Activated T-helper 1 cell treated with anti-CD3 and anti-CD28 coated beads, Interleukin-2, amount 50 U/mL, for 16 hours (primary cell): ENCODE results near the gene NOC2L.

Source experiments
- DNase-seq, 2 donors: peaks; one replicate each; pipeline ENCODE4 v3.0.0-alpha.2; 2020; ENCODE audit warnings: low read depth in 1 of 2, low spot score in 1 of 2

NOC2L gene

DNA sequence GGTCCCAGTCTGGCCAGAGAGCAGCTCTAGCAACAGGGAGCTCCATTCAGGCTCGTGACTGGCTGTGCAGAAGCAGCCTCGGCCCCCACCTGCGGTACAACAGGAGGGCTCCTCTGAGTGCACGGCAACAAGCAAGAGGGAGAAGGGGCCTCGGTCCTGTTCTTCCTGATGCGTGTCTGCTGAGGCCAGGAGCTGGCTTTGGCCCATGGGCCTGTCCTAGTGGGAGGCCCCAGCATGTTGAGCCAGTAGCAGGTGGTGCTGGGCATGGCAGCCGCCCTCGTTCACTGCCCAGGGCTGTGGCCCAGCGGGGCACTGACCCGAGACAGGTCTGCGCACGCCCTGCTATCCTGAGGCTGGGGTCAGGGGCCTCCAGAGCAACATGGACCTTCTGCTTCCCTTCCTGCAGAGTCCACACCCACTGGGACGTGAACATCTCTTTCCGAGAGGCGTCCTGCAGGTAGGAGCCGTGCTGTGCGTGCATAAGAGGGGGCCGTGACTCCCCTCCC, 28.4 kb downstream of the NOC2L start:
- DNase-seq: no peak

DNA sequence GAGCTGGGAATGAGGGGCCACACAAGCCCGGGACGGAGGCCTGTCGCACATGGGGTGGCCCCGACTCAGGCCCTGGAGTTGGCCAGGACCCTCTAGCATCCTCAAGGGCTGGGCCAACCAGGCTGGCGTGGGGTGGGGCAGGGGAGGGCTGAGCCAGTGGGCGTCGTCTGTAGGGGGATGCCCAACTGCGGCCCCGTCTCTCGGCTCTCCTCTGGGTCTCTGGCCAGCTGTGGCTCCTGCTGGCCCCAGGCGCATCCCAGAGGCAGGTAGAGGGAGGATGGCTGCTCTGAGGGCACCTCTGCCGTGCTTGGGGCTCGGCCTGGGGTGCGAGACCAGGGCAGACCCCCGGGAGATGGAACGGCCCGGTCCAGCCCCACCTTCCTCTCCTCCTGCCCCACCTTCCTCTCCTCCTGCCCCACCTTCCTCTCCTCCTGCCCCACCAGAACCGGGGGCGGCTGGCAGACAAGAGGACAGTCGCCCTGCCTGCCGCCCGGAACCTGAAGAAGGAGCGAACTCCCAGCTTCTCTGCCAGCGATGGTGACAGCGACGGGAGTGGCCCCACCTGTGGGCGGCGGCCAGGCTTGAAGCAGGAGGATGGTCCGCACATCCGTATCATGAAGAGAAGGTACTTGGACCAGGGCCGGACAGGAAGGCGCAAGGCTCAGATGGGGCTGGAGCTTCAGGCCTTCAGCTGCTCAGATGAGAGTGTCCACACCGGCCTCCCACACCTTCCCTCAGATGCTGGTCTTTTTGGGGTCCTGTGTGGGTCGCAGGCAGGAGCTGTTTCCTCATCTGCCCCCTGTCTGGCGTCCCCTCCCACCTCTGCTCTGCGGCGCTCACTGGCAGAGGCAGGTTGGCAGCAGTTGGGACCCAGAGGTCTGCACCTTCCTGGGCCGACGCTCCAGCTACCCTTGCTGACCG, 29.1 kb downstream of the NOC2L start:
- no peak for DNase-seq

DNA sequence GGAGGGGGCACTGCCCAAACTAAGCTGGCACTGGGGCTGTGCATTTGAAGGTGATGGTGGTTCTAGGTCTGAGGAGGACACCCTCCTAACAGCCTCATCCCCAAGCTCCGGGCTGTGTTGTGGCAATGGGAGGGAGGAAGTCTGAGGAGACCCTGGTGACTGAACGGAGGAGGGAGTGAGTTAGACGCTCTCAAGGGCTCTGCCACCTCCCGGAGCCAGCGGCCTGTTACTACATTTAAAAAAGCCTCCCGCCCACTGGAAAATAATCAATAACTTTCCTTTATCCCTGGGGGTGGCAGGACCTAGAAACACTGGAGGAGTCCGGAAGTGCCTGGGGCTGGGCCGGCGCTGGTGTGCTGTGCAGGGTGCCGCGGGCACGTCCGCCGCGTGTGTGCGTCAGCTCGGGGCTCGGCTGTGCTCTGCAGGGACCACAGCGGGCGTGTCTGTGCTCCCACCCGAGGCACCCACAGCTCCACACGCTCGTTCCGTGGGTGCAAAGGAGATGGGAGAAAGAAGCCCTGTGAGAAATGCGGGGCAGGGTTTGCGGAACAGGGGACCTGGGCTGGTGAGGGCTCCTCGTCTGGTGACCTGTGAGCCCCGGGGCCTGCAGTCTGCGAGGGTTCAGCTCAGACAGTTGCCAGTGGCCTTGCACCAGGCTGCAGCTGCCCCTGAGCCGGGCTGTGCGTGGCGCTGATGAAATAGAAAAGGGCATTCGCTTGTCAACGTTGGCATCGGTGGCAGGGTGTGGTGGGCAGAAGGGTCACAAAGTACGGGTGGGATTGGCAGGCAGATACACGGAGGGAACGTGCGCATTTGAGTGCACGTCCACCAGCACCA, 30.0 kb downstream of the NOC2L start:
- DNase-seq: no peak

DNA sequence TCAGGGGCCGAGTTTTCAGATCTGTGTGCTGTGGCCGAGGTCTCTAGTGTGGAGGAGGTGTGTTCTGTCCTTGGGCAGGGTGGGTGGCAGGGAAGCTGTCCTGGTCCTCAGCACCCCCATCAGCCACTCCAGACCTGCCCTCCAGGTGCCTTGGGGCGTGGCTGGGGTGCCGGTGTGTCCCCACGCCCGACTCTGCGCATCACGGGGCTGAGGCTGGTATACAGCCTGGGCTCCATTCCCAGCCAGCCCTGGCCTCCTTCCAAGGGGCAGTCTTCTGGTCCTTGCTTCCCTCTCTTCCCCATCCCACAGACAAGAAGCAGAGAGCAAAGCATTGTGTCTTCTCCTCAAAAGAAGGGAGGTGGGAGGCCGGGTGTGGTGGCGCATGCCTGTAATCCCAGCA, 31.3 kb downstream of the NOC2L start:
- DNase-seq: no peak

DNA sequence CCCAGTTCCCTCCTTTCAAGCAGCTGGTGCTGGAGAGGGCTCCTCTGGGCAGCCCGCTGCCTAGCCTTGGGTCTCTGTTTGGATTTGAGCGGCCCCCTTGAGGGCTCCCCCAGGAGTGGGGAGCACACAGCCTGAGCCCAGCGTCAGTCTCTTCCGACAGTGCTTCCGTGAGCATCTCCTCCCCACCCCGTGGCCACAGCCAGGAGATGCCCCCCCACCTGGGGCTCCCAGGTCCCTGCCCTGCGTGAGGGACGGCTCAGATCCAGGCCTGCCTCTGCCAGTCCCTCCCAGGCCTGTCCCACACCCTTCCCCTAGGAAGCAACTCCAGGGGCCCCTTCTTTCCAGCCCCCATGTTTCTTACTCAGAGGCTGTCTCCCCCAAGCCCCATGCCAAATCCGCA, 31.8 kb downstream of the NOC2L start:
- no peak for DNase-seq

DNA sequence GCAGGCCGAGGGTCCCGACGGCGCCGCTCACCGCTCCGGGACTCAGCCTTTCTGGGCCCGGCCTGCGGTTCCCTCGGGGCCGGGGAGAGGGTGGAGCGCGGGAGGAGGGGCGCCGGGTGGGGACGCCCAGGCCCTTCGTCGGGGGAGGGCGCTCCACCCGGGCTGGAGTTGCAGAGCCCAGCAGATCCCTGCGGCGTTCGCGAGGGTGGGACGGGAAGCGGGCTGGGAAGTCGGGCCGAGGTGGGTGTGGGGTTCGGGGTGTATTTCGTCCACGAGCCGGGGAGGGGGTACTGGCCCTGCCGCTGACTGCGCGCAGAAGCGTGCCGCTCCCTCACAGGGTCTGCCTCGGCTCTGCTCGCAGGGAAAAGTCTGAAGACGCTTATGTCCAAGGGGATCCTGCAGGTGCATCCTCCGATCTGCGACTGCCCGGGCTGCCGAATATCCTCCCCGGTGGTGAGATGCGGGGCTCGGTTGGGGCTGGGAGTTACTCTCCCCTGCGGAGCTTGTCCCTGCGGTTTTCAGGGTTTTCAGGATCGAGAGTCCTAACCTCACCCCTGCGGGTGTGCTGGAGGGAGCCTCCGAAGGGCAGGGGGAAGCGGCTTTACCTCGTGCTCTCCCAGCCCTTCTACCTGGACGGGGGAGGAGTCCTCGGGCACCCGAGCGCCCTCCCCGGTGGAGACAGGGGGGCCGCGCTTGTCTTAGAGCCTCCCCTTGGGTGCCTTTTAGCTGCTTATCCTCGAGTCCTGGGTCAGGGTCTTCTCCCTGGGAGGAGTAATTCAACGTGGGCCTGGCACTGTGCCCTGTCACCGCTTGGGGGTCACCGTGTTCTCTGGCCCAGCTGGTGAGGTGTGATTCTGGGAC, 33.3 kb downstream of the NOC2L start:
- DNase-seq: no peak

DNA sequence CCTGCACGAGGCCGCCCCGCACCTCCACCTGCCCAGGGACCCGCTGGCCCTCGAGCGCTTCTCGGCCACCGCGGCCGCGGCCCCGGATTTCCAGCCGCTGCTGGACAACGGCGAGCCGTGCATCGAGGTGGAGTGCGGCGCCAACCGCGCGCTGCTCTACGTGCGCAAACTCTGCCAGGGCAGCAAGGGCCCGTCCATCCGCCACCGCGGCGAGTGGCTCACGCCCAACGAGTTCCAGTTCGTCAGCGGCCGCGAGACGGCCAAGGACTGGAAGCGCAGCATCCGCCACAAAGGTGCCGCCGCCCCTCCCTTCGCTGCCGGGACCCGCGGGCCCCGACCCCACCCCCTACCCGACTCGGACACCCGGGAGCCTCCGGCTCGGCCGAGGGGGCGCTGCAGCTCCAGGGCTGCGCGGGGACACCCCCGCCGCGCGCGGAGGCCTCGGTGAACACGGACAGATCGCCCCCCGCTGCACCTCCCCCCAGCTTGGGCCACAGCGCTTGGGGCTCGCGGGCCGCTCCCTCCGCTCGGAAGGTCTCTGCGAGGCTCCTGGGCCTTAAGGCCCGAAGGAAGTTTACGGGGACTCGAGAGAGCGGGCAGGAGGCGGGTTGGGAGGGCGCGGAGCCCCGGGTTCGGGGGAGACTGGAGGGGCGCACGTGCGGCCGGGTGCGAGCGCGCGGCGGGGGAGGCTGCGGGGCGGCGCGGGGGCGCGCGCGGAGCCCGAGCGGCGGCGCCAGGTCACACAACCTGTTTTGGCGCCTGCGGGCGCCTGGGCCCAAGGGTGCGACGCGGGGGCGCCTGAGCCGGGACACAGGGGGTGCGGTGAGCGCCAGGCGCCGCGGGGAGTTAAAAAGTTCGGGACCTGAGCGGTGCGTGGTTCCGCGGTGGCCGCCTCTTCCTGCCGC, 34.1 kb downstream of the NOC2L start:
- DNase-seq: no peak

DNA sequence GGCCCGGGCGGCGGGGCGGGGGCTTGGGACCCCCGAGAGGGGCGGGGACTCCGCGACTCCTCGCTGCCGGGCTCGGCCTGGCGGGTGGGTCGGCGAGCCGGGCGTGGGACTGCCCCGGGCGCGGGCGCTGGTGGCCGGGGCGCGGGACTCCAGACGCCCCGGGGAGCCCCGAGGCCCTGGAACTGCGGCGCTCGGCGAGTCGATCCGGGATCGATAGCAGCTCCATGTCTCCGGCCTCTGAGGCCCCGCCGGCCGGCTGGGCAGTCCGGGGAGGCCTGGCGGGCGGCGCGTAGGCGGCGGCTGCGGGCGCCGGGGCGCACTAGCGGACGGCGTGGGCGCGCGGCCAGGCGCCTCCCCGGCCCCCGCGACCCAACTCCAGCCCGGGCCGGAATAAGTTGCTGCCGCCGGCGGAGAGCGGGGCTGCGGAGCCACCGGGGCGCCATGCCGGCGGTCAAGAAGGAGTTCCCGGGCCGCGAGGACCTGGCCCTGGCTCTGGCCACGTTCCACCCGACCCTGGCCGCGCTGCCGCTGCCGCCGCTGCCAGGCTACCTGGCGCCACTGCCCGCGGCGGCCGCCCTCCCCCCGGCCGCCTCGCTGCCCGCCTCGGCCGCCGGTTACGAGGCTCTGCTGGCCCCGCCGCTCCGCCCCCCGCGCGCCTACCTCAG, 34.9 kb downstream of the NOC2L start:
- DNase-seq: no peak

DNA sequence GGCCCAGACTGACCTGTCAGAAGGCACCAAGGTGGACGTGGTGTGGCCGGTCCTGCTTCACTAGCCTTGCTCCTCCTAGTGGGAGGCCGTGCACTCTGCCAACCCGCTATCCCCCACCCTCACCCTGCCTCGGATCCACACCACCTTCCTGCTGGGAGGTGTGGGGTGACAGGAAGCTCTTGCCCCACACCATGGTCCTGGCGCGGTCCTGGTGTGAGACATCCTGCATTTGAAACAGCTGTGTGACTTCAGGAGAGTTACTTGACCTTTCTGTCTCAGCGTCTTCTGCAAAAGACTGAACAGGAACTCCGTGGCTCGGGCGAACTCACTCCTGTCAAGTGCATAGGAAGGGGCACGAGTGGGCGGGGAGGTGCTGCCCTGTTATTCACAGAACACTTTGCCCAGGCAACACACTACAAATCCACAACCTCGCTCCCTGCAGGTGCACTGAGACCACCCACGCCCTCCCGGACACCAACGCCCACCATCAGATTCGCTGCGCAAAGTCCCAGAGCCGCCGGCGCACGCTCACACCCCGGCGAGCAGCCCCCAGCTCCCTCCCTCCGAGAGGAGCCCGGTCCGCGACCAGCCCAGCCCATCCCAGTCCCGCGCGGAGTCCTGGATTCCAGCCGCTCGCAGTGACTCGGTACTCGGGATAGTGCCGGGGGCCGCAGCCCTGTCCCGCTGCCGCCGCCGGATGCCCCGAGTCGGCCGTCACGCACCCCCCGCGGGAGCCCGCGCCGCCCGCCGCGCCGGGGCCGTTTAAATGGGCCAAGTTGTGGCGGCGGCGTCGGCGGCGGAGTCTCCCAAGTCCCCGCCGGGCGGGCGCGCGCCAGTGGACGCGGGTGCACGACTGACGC, 35.7 kb downstream of the NOC2L start, which contains the start of gene SAMD11:
TSS of gene SAMD11 (plus strand) at position 793 of the 860 bp plus-strand sequence. CDS start 509 bp downstream, outside the sequence.
- DNase-seq: peak; percentile 35 to 44

DNA sequence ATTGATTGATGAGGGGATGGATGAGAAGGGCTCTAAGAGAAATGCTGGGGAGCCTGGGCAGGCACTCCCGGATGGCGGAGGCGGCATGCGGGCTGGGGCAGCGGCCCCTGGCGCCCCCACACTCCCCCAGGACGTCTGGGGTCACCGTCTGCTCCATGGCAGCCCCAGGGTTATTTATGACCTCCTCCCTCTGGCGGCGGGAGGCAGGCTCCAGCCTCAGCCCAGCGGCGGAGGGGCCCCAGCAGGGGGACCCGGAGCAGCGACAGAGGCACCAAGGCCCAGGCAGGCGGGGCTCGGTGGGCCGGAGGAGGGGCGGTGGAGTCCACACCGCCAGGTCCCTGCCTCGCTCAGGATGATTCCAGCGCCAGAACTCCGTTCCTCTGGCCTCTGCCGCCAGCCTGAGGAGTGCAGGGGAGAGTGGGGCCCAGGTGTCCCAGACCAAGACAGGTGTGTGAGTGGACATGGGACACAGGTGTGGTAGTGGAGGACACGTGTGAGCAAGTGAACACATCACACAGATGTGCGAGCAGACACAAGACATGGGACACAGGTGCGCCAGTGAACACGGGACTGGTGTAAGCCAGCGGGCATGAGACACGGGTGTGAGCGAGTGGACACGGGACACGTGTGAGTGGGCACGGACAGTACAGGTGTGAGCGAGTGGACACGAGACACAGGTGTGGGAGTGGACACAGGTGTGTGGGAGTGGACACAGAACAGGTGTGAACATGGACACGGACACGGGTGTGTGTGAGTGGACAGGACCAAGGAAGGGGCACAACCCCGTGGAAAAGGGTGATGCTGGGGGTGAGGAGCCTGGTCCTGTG, 37.8 kb downstream of the NOC2L start:
- DNase-seq: no peak

DNA sequence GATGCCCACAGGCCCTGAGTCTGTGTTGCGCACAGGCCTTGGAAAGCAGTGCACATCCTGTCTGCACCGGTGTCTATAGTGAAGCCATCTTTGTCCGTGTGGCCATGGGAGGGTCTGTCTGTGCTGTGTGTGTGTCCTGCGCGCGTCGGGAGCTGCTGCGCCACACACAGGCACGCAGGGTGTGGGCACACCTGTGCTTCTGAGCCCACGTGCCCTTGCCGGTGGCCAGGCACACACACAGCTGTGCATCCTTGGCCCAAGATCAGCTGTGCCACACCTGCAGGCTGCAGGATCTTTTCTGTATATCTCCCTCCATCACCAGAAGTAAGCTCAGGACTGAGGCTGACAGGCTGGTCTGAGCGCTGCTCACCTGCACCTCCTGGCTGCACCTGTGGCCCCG, 38.5 kb downstream of the NOC2L start:
- DNase-seq: no peak

DNA sequence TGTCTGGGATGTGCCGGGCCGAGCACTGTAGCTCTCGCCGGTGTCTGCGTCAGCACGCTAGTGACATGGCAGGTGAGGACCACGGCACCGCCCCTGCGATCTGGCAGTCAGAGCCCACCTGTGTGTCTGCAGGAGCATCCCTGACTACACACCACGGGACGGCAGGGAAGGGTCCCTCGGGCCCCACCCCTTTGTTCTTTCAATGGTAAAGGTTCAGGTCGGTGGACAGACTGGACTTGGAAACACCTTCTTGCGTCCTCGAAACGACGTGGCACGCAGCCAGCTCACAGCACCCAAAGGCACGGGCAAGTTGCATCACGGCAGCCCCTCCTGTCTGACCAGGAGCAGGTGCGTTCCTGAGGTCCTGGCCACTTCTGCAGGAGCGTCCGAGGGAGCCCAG, 39.0 kb downstream of the NOC2L start:
- no peak for DNase-seq

DNA sequence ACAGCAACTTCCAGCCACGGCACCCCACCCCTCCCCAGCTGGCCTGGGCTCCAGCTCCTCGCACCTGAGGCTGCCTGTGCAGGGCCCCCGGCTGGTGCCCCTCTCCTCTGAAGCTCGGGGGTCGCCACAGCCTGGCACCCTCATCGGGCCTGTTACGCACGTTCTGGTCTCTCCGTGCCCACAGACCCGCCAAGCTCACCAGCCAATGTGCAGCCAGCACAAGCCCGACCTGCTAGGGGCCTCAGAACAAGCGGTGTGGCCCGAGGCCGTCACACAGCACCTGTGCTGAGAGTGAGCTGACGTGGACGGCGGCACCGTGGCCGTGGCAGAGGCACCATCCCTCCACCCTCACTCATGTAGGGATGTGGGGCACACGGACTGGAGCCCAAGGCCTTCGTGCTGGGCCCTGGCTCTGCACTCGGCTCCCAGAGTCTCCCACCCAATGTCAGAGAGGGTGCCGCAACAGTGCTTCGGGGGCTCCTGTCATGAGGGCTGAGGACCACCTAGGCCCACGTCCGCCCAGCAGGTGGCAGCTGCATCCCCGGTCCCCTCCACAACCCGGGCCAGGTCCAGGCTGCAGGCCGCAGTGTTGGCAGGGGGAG, 39.7 kb downstream of the NOC2L start:
- DNase-seq: no peak

DNA sequence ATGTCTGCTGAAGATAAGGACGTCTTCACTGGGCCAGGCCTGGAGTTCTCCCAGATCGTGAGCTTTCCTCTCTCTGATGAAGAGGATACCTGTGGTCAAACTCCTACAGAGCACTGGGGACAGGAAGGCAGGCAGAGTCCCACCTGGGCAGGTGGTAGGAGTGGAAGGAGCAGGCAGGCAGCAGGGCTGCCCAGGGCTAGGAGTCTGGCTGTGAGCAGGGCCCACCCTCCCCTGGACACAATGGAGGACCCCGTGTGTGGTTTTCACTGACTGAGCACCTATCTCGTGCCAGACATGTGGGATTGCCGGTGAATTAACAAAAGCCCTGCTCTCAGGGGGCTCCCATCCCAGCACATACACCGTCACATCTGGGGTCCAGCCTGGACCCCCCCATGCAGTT, 40.2 kb downstream of the NOC2L start:
- no peak for DNase-seq

DNA sequence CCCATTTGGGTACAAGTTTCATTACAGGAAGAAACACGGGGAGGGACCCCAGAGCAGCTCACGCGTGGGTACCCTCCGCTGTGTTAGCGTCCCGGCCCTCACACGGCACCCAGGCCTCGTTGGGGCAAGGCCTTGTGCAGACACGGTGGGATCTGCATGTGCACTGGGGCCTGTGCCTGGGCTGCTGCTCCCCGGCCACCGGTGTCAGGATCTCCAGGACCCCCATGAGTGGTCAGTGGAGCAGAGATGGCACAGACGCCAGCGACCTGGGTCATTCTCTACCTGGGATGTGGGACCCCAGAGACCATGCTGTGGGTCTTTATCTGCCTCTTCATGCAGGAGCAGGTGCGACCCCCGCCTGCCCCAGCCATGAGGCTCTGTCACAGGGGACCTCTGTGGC, 40.7 kb downstream of the NOC2L start:
- DNase-seq: no peak

DNA sequence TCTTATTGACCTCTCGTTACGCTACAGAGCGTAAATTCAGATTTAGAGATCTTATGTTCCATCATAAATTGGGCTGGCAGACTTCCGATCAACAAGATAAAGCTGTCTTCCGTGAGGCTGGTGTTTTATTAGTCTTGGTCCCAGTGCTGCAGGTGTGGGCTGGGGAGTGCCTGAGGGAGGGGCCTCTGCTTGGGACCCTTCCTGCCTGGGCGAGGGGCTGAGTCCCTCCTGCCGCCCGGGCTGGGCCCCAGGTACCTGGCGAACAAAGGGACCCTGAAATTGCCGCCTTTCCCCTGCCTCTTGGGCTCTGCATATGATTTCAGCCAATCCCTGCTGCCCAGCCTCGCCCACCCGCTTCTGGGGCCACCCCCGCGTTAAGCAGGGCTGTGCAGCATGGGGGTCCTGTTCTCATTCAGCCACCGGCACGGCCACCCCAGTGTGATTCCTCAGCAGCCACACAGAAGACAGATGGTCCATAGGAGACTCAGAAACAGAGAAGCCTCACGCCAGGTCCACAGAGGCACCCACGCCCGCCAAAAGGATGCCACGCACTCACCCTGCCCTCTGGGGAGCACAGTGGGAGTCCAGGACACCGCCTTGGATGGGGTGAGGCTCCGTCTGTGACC, 41.5 kb downstream of the NOC2L start:
- DNase-seq: no peak

DNA sequence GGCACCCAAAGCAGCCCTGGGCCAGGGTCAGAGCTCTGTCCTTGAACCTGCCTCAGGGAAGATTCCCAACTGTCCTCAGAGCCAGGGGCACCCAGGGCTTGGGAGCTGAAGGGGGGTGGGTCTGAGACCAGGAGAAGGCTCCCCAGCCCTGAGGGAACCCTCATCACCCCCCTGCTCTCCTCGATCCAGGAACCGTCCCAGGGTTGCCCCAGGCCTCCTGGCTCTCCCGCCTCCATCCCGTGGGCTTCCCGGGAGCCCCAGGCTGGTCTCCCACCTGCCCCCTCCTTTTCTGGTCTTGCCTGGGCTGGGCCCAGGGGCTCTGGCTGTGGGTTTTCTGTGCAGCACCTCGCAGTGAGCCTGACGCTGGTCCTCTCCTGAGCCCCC, 42.0 kb downstream of the NOC2L start:
- no peak for DNase-seq
